GM18507 (cell line): Measurements from ENCODE around the gene SHC1.
A peak's percentile ranks its signal among the peaks of the same experiment; 100 is the strongest.

Experiments used
- DNase-seq: peaks from one replicate; pipeline ENCODE4 v3.0.0; 2011; ENCODE audit warnings: low read depth; ENCODE audit not compliant: insufficient read length; ENCODE audit errors: extremely low spot score
- FAIRE-seq: peaks from 2 replicates; lab custom pipeline; 2011; peaks lifted over from hg19 to GRCh38; lab: Jason Lieb, UNC

The SHC1 gene

DNA sequence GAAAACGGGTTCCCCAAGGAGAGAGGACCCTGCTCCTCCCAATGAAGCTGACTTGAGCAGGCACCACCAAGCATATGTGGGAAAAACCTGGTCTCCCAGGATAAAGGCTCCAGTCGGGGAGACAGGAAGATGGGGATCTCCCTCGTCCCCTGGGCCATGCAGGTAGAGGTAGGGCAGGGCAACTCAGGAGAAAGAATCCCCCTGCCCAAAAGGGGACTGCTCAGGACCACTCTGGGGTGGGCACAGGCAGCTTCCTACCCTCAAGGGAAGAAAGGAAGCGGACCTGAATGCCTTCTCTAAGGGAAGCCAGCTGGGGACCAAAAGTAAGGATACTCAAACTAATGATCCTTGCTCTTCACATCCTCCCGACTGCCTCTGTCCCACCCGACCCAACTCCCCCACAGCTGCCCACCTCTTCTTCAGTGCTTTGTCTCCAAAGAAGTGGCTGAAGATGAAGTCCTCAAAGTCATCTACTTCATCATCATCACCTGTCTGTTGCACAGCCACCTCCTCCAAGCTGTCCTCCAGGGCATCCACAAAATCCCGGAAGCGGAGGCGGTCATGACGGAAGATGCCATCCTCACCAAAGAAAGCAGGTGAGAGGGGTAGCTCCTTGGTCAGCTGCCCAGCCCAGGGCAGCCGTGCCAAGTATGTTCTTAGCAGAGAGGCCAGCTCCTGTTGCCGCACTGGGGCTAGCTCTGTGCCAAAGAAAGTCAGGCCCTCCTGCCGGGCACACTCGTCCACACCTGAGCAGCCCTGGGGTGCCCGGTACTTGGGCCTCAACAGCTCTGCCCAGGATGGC, 25.2 kb downstream of the SHC1 start:
- FAIRE-seq (no peak), DNase-seq (no peak)

DNA sequence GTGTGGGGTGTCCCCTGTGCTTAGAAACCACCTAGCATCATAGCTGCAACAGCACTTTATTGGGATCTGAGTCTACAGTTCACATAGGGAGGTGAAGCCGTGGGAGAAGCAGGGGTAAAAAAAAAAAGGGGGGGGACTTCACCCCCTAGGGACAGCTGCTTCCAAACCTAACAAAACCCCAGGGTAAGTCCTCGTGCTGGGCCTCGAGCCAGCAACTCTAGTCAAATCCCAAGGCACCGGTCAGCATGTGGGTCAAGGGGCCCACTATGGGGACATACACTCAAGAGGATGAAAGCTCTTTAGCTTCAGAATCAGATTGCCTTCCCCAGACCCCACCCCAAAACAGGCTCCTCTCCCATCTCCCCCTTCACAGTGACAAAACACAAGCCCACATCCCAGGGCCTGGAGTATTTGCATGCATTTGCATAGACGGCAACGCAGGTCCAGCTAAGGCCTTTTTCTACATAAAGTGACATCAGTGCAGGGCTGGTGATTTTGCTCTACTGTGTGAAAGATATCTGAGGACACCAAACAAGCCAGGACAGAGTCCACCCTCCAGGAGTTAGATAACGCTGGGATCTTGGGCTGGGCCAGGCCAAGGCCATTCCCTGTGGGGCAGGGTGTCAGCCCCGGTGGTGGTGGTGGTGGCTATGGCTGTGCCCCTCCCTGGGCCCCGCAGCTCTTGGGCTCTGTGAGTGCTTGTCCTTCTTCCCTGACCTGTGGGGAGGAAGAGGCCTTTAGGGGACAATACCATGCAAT, 26.0 kb downstream of the SHC1 start:
- no peak for DNase-seq
- FAIRE-seq: no peak

DNA sequence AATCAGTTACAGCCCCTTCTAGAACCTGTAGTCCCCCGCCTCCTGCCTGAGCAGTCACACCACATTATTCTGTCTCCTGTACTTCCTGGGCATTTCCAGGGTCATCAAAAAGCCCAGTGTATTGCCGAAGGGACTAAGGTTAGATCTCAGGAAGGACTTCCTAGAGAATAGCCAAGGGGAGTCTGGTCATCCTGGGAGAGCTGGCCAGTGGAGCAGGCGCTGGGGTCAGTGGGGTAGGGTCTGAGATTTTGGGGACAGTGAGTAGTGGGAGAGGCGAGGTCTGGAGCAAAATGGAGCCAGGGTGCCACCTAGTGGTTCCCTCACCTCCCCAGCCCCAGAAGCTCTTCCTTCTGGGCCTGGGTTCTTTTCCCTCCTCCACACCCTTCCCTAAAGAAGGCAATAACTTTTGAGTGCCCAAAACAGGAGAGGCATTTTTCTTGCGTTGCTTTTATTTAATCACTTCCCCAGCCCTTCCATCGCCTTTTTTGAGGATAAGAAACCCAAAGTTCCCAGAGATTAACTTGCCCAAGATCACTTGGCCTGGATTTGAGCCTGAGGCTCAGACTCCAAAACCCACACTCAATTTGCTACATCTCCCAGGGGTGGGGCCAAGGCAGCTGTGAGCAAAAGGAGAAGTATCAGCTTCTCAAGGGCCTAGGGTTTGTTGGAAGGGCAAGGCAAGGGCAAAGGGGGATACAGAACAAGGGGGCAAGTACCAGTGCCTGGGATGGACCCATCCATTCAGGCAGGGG, 26.7 kb downstream of the SHC1 start:
- no peak for DNase-seq
- peak; percentile 87 for FAIRE-seq

DNA sequence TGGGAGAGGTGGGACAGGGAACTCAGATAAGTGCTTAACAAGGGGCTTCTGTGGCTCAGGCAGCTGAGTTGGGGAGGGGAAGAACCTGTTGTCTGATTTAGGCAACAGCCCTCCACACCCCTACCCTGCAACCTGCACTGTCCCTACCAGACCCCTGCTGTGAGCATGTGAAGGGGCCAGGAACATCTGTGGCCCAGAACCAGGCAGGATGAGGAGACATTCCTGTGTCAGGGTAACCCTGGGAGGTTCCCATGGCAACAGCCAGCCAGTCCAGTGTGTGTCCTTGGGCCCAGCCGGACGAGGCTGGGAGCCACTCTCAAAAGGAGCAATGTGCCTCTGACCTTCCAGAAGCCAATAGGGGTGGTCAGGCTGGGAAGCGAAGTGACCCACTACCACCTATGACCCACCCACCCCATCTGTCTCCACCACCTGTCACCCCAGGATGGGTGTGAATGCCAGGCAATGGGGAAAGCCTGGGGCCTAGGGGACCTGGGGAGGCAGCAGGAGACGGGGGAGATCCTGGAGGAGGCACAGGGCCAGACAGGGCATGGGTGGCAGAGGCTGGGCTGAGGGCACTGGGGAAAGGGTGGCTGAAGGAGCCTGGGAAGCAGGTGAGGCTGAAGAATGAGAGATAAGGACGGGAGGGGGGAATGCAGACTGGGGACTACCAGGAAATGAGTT, 29.1 kb downstream of the SHC1 start:
- FAIRE-seq (no peak), DNase-seq (no peak)

DNA sequence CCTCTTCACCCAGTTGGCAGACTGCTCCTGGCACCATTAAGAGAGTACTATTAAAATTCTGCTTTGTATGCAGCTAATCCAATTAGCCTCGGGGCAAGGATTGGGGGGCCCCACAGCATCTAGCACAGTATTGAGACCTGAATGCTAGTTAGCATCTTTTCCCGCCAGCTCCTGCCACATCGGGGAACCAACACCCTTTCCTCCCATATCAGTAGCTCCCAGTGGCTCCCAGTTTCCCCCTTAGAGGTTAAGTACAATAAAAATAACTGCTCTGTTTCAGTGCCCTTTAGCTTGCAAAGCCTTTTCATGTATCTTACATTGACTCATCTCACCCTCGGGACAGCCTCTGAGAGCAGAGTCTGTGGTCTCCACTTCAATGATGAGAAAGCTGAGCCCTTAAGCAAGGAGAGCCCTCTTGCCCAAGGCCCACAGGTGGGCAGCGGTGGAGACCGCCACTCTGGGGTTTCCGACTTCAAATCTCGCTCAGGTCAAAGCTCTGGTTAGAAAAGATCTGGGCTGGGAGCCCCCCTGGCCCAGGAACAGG, 29.8 kb downstream of the SHC1 start:
- FAIRE-seq (peak; percentile 48), DNase-seq (no peak)

DNA sequence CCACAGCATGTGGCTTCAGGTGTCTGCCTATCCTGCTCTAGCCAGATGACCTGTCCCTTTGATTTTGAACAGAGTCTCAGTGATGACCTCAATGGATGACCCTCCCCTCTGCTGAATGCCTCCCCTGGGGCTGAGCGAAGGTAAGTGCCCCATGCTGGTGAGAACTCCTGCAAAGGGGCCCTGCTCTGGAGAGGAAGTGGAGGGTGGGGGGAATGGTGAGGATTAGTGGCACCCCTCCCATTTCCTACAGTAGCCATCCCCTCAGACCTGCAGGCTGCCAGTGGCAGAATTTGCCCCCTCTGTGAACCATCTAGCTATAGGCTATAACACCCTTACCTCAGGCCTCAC, 30.4 kb downstream of the SHC1 start:
- DNase-seq: no peak
- no peak for FAIRE-seq

DNA sequence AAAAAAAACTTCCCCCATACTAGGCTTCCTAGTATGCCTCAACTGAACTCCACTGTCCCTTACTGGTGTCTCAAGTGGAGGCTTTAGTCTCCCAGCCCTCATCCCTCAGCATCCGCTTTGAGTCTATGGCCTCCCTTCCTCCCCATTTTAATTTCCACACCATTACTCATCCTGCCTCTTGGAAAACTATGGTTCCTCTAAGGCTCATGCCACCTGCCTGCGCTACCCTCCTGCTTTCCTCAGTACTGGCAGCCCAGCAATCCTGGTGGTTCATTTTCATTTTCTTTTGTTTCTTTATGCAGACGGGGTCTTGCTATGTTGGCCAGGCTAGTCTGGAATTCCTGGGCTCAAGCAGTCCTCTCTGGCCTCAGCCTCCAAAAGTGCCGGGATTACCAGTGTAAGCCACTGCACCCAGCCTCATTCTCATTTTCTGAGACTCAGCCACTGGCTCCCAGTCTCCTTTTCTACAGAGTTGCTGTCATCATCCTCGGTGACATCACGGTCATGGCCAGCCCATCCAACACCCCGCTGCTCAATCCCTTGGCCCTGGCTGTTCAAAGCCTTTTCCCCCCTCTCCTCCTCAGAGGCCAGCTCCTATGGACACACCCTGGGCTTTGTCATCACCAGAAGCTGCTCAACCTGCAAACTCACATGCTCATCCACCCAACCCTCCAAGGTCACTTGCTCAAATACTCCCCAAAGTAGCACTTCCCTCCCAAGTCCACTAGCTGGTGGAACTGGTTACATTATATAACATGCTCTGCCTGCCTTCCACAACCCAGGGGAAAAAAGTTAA, 31.7 kb downstream of the SHC1 start:
- FAIRE-seq (no peak), DNase-seq (no peak)

DNA sequence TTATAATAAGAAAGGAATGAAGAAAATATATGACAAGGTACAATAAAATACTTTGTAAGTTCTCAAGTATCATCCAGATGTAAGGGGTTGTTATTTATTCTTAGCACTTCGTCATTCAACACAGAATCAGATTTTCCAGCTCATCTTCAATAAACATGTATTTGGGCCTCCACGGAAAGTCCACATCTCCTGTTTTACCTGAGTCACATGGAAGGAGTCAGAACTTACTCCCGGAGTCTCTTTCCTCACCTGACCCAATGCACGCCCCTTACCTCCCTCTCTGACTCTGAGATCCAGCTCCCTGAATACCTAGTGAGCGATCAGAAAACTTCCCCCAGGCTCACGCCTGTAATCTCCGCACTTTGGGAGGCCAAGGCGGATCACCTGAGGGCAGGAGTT, 32.6 kb downstream of the SHC1 start:
- FAIRE-seq: no peak
- DNase-seq: no peak

DNA sequence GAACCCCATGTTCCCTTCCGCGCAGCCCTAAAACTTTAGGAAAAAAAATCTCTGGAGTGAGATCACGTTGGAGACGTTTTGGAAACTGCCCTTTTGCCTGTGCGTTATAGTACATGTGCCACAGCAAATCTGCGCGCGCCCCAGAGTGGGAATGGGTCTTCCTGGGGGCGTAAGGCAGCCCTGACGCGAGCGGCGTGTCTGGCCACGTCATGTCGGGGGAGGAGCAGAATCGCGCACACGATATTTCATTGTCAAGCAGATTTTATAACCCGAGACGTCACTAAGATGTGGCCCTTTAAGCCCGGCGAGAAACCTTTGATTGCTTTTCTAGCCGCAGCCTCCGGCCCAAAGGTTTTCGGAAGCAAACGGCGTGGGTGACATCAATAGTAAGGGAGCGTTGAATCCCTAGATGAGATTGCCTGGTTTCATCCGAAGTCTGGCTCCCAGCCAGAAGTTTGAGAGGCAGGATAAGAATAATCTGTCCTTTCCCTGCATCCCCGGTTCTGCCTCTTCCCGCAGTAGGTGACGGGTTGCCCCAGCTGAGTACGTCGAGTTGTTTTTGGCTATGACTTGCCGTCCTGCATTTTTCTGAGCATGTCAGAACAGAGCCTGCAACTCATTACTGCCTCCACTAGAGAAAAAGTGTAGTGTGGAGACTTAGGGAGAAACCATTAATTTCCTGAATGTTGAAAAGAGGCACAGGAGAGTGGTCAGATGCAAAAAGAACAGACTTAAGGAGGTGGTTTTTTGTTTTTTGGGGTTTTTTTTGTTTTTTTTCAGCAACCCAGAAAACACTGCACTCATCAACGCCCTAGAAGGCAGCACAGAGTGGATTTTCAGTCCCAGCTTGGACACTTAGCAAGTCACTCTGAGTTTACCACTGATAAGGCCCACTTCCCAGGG, 33.2 kb downstream of the SHC1 start:
- FAIRE-seq (peak; percentile 85), DNase-seq (peak; percentile 65)

DNA sequence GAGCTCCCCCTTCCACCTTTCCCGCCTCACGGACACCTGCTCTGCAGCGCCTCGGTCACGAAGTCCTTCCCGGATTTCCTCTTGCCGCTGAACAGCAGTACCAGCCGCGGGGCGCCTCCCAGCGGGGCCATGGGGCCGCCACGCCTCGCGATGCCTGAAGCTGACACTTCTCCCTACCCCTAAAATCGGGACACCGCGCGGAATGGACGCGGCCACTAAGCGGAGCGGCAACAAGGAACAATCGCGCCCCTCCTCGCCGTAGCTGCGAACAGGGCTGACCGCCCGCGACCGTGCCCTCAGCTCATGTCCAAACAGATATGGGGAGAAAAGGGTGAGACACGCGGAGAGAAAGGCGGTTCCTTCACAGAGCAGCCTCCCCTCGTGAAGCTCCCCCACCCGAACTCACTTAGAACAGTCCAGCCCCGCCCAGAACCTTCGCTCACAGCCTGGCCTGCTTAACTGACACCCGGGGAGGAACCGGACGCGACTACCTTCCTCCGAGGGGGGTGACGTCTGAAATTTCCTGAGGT, 33.9 kb downstream of the SHC1 start, which contains the start of gene PMVK:
TSS of gene PMVK (minus strand) at position 165 of the 530 bp plus-strand sequence. CDS start at position 131, 34 bp downstream.
- FAIRE-seq (no peak), DNase-seq (peak; percentile 82)

DNA sequence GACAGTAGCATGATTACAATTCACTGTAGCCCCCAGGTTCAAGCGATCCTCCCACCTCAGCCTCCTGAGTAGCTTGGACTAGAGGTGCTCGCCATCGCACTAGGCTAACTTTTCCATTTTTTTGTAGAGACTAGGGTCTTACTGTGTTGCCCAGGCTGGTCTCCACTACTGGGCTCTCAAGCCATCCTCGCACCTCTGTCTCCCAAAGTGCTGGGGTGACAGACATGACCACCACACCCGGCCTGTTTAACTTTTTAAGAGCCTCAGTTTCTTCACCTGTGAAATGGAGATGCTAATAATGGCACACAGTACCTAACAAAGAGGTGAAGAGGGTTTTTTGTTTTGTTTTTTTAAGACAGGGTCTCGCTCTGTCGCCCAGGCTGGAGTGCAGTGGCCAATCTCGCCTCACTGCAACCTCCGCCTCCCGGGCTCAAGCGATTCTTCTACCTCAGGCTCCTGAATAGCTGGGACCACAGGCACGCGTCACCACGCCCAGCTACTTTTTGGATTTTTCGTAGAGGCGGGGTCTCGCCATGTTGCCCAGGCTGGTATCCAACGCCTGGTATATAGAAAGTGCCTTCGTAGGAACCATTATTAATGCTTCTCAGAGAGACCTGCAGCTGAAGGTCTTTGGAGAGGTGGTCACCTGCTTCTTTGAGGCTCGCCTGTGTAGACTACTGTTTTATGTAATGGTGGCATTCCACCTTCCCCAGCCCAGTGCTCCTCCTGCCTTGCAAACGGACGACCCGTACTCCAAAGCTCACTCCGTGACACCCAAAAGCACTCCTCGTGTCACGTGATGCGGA, 34.6 kb downstream of the SHC1 start:
- DNase-seq (no peak), FAIRE-seq (peak; percentile 21)

DNA sequence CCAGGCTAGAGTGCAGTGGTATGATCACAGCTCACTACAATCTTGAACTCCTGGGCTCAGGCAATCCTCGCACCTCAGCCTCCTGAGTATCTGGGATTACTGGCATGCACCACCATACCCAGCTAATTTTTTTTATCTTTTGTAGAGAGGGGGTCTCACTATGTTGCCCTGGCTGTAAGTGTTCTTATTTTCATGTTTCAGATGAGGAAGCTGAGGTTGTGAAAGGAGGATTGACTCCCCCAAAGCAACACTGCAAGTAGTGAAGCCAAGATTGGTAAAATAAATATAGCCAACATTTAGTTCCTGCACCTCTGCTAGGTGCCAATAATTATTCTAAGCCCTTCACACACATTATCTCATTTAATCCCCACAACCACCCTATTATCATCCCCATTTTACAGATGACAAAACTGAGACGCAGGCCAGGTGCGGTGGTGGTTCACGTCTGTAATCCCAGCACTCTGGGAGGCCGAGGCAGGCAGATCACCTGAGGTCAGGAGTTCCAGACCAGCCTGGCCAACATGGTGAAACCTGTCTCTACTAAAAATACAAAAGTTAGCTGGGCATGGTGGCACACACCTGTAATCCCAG, 36.1 kb downstream of the SHC1 start:
- FAIRE-seq (no peak), DNase-seq (no peak)

DNA sequence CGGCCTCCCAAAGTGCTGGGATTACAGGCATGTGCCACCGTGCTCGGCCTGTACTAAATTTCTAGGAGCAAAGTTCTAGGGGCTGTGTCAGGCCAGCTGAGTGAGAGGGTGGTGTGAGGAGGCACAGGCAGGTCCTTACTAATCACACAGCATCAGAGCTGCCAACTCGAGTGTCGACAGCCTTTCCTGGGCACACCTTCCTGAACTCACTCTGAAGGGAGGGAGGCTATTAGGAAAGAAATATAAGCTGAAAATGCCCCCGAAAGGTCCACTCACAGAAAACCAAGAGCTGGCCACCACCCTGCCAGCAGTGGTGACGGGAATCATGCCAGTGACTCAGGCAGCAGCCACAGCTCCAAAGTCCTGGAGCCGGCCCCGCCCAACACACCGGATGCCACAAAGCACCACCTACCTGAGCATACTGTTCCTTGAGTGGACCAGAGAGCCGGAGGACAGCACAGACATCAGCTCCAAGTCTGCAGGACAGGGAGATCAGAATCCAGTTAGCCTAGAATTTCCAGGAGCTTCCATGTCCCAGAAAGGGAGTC, 38.5 kb downstream of the SHC1 start:
- FAIRE-seq (no peak), DNase-seq (no peak)

DNA sequence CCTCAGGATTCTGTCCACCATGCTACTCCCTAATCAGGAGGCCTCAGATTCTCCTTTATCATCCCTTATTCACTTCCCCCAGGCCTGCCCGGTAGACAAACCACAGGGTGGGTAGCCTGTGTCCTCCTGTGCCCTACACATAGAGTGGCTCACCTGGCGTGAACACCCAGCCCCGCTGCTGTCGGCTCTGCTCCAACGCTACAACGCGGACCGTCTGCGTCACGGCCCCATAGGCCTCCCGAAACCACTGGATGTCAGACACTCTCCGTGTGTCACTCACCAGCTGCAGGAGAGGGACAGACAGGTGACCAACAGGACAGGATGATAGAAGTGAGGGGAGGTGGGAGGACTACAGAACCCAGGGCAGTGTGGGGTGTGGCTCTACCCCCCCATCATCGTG, 44.3 kb downstream of the SHC1 start:
- DNase-seq (no peak), FAIRE-seq (no peak)

DNA sequence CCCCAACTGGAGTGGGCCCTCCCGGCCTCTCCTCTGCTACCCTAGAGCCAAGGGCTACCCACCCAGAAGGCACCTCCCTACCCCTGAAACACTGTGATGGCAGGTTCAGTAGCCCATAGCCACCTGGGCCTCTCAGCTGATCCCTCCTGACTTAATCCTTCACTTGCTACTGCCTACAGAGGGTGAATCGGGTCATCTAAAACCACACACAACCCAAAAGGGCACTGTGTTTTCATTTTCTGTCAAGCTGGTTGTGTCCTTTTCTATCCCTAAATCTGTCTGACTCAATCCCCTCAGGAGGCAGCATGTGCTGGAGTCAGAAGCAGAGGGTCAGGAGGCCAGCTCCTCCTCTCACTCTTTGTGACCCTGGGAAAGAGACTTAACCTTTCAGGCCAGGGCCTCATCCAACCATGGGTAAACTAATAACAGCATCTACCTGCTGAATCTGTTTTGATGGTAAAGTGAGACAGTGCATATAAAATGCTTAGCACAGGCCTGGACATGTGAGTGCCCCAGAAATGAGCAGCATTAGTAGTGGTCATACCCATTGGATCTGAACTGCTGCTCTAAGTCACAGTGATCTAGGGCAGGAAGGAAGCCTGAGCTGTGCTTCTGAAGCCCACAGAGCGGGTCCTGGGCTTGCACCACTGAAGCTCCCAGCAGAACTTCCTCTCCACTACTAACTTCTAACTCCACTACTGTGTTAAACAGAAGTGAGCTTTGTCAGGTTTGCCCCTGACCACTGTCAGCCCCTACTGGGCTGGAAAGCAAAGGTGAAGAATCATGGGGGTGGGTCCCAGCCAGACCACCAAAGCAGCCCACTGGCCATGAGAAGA, 45.0 kb downstream of the SHC1 start:
- FAIRE-seq: no peak
- no peak for DNase-seq
